Chondrocyte (in vitro differentiated cells): ENCODE results near the gene C12orf50. TPM values are rescaled to one million over a fixed set of nuclear protein-coding genes. Genes with fewer than 3 reads are reported as not detected.

Source experiments
- DNase-seq: peaks from one replicate; pipeline ENCODE4 v3.0.0; 2021; ENCODE audit warnings: mixed read lengths, low spot score
- H3K27ac Mint-ChIP-seq: one replicate; pipeline ENCODE4 v1.8.0; 2021; ENCODE audit warnings: mild to moderate bottlenecking, moderate library complexity, mixed read lengths; ENCODE audit not compliant: unreplicated experiment
- H3K27me3 Mint-ChIP-seq: 2 replicates; pipeline ENCODE4 v1.8.0; 2021; ENCODE audit warnings: low read depth, mixed read lengths
- H3K36me3 Mint-ChIP-seq: 2 replicates; pipeline ENCODE4 v1.8.0; 2021; ENCODE audit warnings: low read depth, mixed read lengths
- H3K4me1 Mint-ChIP-seq: 2 replicates; pipeline ENCODE4 v1.8.0; 2021; ENCODE audit warnings: low read depth, mild to moderate bottlenecking, mixed read lengths
- H3K4me3 Mint-ChIP-seq: one replicate; pipeline ENCODE4 v1.8.0; 2021; ENCODE audit warnings: mild to moderate bottlenecking, moderate library complexity, mixed read lengths; ENCODE audit not compliant: unreplicated experiment
- H3K9me3 Mint-ChIP-seq: 2 replicates; pipeline ENCODE4 v1.8.0; 2021; ENCODE audit warnings: low read depth, mixed read lengths
- total RNA-seq: library from RNA; stranded (reverse); gene quantifications from 3 replicates; pipeline ENCODE4 v1.2.1, GENCODE V29; 2021
- TF ChIP-seq, protein P1 (sequence below): fragments of 200-600 bp; sonication (generic); IDR thresholded peaks from 2 replicates; pipeline ENCODE4 v1.5.0; 2021; ENCODE audit warnings: antibody characterized with exemption, mild to moderate bottlenecking, moderate library complexity

C12orf50 gene
- total RNA-seq, 1 donor from 2014 or later: not detected

DNA sequence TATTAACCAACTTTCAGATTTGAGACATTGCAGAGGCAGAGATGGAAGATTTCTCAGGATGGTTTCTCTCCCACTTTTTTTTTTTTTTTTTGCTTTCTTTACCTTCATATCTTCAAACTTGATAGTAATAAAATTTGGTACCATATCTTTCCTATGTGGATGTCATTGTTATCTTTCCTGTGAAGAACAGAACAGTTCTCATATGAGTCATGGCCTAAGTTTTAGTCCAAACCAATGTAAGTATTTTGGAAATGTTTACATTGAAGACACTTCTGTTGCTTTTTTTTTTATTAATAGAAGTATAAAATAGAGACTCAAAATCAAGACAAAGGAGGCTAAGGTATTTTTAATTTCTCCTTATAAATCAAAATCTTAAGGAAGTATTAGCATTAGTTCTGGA is 95.2 kb downstream of the C12orf50 start:
- H3K9me3 Mint-ChIP-seq: peaks cover 2% of the 10 kb centered on the region
- H3K27me3 Mint-ChIP-seq: no peaks in the 10 kb centered on the region
- H3K36me3 Mint-ChIP-seq: peaks cover 1% of the 10 kb centered on the region
- peaks cover 36% of the 10 kb centered on the region for H3K4me1 Mint-ChIP-seq
- TF ChIP-seq, protein P1, sequence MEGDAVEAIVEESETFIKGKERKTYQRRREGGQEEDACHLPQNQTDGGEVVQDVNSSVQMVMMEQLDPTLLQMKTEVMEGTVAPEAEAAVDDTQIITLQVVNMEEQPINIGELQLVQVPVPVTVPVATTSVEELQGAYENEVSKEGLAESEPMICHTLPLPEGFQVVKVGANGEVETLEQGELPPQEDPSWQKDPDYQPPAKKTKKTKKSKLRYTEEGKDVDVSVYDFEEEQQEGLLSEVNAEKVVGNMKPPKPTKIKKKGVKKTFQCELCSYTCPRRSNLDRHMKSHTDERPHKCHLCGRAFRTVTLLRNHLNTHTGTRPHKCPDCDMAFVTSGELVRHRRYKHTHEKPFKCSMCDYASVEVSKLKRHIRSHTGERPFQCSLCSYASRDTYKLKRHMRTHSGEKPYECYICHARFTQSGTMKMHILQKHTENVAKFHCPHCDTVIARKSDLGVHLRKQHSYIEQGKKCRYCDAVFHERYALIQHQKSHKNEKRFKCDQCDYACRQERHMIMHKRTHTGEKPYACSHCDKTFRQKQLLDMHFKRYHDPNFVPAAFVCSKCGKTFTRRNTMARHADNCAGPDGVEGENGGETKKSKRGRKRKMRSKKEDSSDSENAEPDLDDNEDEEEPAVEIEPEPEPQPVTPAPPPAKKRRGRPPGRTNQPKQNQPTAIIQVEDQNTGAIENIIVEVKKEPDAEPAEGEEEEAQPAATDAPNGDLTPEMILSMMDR: no peak
- no peak for DNase-seq
- H3K27ac Mint-ChIP-seq: no peak overlapping the region
- no peak overlapping the region for H3K4me3 Mint-ChIP-seq

DNA sequence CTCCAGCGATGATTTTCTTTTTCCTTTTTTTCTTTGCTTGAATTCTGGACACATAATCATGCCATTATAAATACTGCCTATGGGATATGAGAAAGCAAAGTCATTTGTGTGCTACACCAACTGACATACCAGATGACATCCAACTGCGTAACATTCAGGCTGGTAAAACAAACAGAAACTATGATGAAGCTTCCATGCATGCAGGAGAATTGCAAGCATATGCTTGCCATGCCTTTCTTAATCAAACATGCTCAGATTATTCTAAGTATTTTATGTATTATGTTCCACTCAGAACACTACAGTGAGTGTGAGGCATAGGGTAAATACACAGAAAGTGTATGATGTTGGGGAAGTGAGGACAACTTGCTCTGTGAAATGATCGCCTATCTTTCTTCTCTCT is 97.4 kb downstream of the C12orf50 start:
- peaks cover 2% of the 10 kb centered on the region for H3K9me3 Mint-ChIP-seq
- peaks cover 37% of the 10 kb centered on the region for H3K4me1 Mint-ChIP-seq
- H3K27ac Mint-ChIP-seq: no peak overlapping the region

DNA sequence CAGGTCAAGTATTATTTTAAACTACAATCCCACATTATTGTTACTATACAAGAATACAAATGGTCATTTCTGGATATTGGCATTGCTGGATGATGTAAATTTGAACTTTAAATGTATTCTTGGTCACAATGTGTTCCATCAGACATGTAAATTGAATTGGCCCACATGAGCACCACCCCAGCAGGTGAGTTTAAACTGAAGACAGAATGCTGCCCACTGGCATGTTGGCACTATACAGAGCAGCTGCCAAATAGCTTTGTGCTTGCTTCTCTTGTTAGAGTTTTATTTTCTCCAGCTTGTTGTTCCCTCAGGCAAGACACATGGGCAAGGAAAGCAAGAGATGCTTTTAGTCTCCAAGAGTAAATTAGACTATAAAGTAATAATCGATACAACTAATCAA is 98.6 kb downstream of the C12orf50 start:
- Mint-ChIP-seq H3K4me3 (no peak overlapping the region), H3K4me1 (peaks cover 37% of the 10 kb centered on the region), H3K9me3 (no peaks in the 10 kb centered on the region)

More for the DNA sequence above, 97.4 kb downstream of the C12orf50 start:
- Mint-ChIP-seq H3K27me3 (no peaks in the 10 kb centered on the region), H3K4me3 (no peak overlapping the region), H3K36me3 (peaks cover 1% of the 10 kb centered on the region)
- DNase-seq: no peak
- TF ChIP-seq, protein P1: no peak

More for the DNA sequence above, 98.6 kb downstream of the C12orf50 start:
- Mint-ChIP-seq H3K36me3 (peaks cover 1% of the 10 kb centered on the region), H3K27ac (peak overlapping the region; percentile 56), H3K27me3 (no peaks in the 10 kb centered on the region)
- TF ChIP-seq, protein P1: no peak
- no peak for DNase-seq

Other genes with a start within 250 kb of the C12orf50 start
- 15.0 to 20.6 TPM (median 16.9 TPM) in 3 replicates for gene CEP290, start 112.7 kb upstream of the C12orf50 start, total RNA-seq
- 47.4 to 63.6 TPM (median 50.5 TPM) in 3 replicates for gene TMTC3, start 112.9 kb upstream of the C12orf50 start, total RNA-seq